SK-N-MC (cell line): Measurements from ENCODE around the gene DAPK3.
A peak's percentile ranks its signal among the peaks of the same experiment; 100 is the strongest.
"Not testable (repeated sequence)": the region's sequence is repeated elsewhere in the genome, so short reads cannot be mapped to it uniquely, and the experiment has no call there.

ENCODE experiments used
- DNase-seq: peaks from one replicate; pipeline ENCODE4 v3.0.0-alpha.2; 2011; ENCODE audit warnings: low read depth, low spot score
- H3K27ac ChIP-seq: fragments of 200-600 bp; sonication (generic); 2 replicates; pipeline ENCODE4 v1.5.1; 2016; ENCODE audit warnings: mixed run types
- H3K36me3 ChIP-seq: fragments of 200-600 bp; sonication (generic); 2 replicates; pipeline ENCODE4 v1.6.1; 2017; ENCODE audit warnings: antibody characterized with exemption, low read length, mixed read lengths; ENCODE audit not compliant: insufficient read depth
- H3K4me3 ChIP-seq: fragments of 200-600 bp; sonication (generic); 2 replicates; pipeline ENCODE4 v1.5.1; 2016
- H3K9ac ChIP-seq: fragments of 200-600 bp; sonication (generic); 2 replicates; pipeline ENCODE4 v1.8.0; 2017; ENCODE audit warnings: mixed run types, mixed read lengths; ENCODE audit not compliant: insufficient read length
- H3K9me3 ChIP-seq: fragments of 200-600 bp; sonication (generic); 2 replicates; pipeline ENCODE4 v1.6.1; 2017; ENCODE audit warnings: low read depth, mild to moderate bottlenecking, antibody characterized with exemption, low read length, moderate library complexity, mixed read lengths
- EZH2 ChIP-seq: fragments of 200-600 bp; sonication (generic); IDR thresholded peaks from one replicate; pipeline ENCODE4 v1.6.1; 2017; ENCODE audit warnings: antibody characterized with exemption
- FOXP2 ChIP-seq: optimal IDR thresholded peaks from 2 replicates; pipeline ENCODE3; 2011; ENCODE audit warnings: mild to moderate bottlenecking, moderate library complexity; ENCODE audit not compliant: insufficient read depth; ENCODE audit errors: extremely low read length, control extremely low read depth
- POLR2AphosphoS5 ChIP-seq: IDR thresholded peaks from 2 replicates; pipeline ENCODE4 v1.6.1; 2012; ENCODE audit warnings: mild to moderate bottlenecking, low read depth, low read length, borderline replicate concordance

DAPK3 gene

DNA sequence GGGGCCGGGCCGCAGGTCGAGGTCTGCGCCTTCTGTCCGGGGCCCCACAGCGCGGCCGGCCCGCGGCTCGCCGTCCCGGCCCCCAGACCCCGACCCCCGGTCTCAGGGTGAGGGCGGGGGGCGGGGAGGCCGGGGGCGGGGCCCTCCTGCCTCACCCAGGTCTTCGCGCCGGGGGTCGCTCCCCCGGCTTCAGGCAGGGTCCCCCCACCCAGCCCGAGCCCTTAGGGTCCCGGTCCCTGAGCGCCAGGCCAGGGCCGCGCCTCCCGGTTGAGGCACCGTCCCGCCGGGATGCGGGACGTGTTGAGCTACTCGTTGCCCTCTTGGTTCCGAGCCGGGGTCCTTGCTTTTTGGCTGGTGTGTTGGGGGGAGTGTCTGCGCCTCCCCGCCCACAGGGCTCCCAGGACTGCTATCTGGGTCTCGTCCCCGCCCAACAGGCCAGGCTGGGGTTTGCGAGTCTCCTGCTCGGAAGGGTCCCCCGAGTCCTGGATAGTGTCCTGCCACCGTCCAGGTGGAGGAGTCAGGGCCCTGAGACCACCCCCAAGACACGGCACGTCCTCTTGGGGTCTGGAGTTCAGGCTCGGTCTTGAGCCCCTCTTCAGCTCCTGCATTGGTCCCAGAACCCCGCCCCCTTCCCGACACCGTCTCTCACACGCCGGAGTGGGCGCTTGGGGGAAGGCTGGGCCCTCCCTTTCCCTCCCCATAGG is 37.1 kb upstream of the DAPK3 start:
- no peak for DNase-seq
- no peaks in the 10 kb centered on the region for H3K9me3 ChIP-seq
- H3K4me3 ChIP-seq = peak overlapping the region; percentile 98
- H3K9ac ChIP-seq = peak overlapping the region; percentile 83
- peaks cover 4% of the 10 kb centered on the region; the same call in 1 of the 2 replicates for H3K36me3 ChIP-seq
- TF ChIP-seq FOXP2 (no peak), POLR2AphosphoS5 (no peak), EZH2 (no peak)
- H3K27ac ChIP-seq = 0 out of 2 replicates have a peak overlapping the region, but pooled peaks have one; percentile 19

DNA sequence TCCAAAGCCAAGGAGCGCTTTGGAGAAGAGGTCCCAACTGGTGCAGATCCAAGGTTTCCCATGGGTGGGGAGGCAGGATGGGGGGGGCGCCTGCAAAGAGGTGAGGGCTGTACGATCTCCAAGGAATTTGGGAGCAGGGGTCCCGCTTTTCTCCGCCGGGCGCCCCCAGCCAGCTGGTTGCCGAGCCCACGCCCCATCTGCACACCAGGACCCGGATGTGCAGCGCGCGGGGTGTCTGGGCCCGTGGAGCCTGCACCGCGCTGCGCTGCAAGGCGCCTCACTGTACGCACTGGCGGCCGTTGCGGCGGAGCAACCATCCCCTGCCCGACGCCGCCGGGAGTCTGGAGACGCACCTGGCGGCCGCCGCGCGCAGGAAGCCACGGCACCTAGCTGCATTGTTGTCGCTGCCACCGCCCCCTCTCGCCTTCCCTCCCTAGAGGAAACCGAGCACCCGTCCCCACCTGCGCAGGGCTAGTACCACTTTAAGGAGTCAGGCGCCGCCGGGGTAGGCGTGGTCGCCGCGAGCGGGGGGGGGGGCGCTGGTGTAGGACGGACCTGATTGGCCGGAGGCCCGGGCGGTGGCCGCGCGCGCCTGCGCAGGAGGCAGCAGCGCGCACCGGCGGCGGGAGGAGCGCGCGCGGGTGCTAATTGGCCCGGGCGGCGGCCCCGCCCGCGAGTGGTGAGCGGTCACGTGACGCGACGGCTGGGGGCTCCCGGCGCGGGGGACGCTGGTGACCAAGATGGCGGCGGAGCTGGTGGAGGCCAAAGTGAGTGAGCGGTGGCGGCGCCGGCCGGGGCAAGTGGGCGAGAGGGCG is 36.3 kb upstream of the DAPK3 start, which contains the start of gene PIAS4:
Gene PIAS4 (plus strand): TSS at position 716 of the 815 bp plus-strand sequence. CDS start 25 bp downstream, at position 741.
- Histone ChIP-seq H3K9ac (peak within 1 kb of the TSS; percentile 84), H3K27ac (peak within 1 kb of the TSS; percentile 70; the same call in 1 of the 2 replicates), H3K36me3 (no peaks in the 10 kb centered on the region; the same call in 1 of the 2 replicates), H3K4me3 (peak within 1 kb of the TSS; percentile 98), H3K9me3 (no peaks in the 10 kb centered on the region)
- TF ChIP-seq FOXP2 = no peak
- no peak for TF ChIP-seq EZH2
- TF ChIP-seq POLR2AphosphoS5 = peak; percentile 91; the same call in 1 of the 2 replicates
- DNase-seq = peak; percentile 59

DNA sequence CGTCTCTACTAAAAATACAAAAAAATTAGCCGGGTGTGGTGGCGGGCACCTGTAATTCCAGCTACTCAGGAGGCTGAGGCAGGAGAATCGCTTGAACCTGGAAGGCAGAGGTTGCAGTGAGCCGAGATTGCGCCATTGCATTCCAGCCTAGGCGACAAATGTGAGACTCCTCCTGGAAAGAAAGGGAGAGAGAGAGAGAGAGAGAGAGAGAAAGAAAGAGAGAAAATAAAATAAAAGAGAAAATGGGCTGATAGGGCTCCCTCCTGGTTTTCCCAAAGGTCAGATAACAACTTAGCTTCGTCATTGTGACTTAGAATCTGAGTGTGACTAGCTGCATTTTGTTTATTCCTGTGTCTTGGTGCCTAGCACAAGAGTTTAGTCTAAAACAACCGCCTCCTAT is 34.5 kb upstream of the DAPK3 start:
- not testable (repeated sequence) for H3K36me3 ChIP-seq, H3K9me3 ChIP-seq, H3K9ac ChIP-seq, H3K4me3 ChIP-seq, DNase-seq, H3K27ac ChIP-seq

DNA sequence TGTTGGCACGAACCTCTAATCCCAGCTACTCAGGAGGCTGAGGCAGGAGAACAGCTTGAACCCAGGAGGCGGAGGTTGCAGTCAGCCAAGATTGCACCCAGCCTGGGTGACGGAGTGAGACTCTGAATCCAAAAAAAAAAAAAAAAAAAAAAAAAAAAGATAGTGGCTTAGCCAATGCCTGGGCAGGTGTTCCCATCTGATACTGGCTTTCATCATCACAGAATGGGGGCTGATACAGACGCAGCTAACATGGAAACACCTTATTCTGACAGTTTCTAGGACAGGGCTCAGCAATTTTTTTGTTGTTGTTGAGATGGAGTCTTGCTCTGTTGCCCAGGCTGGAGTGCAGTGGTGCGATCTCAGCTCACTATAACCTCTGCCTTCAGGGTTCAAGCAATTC is 29.9 kb upstream of the DAPK3 start:
- not testable (repeated sequence) for H3K36me3 ChIP-seq, H3K27ac ChIP-seq, H3K9me3 ChIP-seq, H3K4me3 ChIP-seq, H3K9ac ChIP-seq, DNase-seq

DNA sequence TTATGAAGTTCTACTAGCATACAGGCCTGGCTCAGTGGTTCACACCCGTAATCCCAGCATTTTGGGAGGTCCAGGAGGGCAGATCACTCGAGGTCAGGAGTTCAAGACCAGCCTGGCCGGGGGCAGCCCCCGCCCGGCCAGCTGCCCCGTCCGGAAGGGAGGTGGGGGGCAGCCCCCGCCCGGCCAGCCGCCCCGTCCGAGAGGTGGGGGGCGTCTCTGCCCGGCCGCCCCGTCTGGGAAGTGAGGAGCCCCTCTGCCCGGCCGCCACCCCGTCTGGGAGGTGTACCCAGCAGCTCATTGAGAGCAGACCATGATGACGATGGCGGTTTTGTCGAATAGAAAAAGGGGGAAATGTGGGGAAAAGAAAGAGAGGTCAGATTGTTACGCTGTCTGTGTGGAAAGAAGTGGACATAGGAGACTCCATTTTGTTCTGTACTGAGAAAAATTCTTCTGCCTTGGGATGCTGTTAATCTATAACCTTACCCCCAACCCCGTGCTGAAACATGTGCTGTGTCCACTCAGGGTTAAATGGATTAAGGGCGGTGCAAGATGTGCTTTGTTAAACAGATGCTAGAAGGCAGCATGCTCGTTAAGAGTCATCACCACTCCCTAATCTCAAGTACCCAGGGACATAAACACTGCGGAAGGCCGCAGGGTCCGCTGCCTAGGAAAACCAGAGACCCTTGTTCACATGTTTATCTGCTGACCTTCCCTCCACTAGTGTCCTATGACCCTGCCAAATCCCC is 27.9 kb upstream of the DAPK3 start:
- not testable (repeated sequence) for H3K36me3 ChIP-seq, H3K9me3 ChIP-seq, H3K9ac ChIP-seq, H3K27ac ChIP-seq, H3K4me3 ChIP-seq, DNase-seq

DNA sequence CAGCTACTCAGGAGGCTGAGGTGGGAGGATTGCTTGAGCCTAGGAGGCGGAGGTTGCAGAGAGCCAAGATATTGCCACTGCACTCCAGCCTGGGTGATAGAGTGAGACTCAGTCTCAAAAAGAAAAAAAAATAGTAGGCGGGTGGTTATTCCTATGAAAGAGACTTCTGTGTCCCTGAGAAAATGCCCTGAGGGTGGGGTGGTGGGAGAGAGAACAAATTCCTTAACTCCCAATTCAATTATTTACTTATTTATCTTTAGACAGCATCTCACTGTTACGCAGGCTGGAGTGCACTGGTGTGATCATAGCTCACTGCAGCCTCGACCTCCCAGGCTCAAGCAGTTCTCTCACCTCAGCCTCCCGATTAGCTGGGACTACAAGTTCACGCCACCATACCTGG is 24.7 kb upstream of the DAPK3 start:
- no peak overlapping the region for H3K27ac ChIP-seq
- no peak overlapping the region for H3K9ac ChIP-seq
- no peak for DNase-seq
- no peaks in the 10 kb centered on the region for H3K9me3 ChIP-seq
- H3K4me3 ChIP-seq = no peak overlapping the region
- no peak for TF ChIP-seq POLR2AphosphoS5
- TF ChIP-seq FOXP2 = no peak
- no peak for TF ChIP-seq EZH2
- H3K36me3 ChIP-seq = no peaks in the 10 kb centered on the region

DNA sequence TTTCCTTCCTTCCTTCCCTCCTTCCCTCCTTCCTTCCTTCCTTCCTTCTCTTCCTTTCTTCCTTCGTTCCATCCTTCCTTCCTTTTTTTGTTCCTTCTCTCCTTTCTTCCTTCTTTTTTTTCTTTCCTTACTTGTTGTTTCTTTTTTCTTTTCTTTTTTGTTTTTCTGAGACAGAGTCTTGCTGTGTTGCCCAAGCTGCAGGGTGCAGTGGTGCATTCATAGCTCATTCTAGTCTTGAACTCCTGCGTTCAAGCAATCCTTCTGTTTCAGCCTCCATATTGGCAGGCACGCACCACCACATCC is 19.9 kb upstream of the DAPK3 start:
- TF ChIP-seq EZH2 (no peak), POLR2AphosphoS5 (no peak), FOXP2 (no peak)
- DNase-seq = no peak
- Histone ChIP-seq H3K27ac (no peak overlapping the region), H3K36me3 (no peaks in the 10 kb centered on the region), H3K9ac (no peak overlapping the region), H3K4me3 (no peak overlapping the region), H3K9me3 (no peaks in the 10 kb centered on the region)

DNA sequence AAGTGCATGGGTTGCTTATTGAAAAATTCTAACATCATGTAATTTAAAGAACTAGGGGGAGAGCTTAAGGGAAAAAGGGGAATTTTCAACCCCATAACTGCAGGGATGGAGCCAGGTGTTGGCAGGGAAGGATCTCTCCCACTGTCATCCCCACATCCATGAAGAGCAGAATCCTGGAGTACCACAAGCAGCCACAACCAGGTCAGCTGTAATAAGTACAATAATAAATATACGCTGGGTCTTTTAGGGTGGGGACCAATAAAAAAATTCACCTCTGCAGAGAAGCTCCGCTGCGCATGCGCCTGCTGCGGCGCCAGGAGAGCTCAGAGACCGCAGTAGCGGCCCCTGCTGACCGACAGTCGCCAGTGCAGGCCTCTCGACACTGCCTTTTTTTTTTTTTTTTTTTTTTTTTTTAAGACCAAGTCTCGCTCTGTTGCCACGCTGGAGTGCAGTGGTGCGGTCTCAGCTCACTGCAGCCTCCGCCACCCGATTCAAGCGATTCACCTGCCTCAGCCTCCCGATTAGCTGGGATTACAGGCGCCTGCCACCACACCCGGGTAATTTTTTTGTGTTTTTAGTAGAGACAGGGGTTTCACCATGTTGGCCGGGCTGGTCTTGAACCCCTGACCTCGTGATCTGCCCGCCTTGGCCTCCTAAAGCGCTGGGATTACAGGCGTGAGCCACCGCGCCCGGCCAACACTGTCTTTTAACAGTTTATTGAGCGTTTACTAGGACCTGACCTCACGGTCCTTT is 16.9 kb upstream of the DAPK3 start:
- H3K9ac ChIP-seq = no peak overlapping the region
- DNase-seq = peak; percentile 59

More for the DNA sequence above, 16.9 kb upstream of the DAPK3 start:
- Histone ChIP-seq H3K4me3 (peak overlapping the region; percentile 90), H3K36me3 (peaks cover 22% of the 10 kb centered on the region), H3K9me3 (no peaks in the 10 kb centered on the region), H3K27ac (peak overlapping the region; percentile 96; the same call in 1 of the 2 replicates)
- no peak for TF ChIP-seq POLR2AphosphoS5
- no peak for TF ChIP-seq FOXP2
- no peak for TF ChIP-seq EZH2
